Esophagus mucosa (tissue), 1 donor: ENCODE results near the gene MEGF9. TPM values are rescaled to one million over a fixed set of nuclear protein-coding genes. Genes with fewer than 3 reads are reported as not detected.

Source experiments
- ATAC-seq: fragments of 200-7000 bp; cut with Tn5 transposase; one replicate; pipeline ENCODE4 v1.9.1; 2020
- total RNA-seq: library from RNA; stranded (reverse); gene quantifications from one replicate; pipeline ENCODE4 v1.2.4, GENCODE V29; 2023
- donor health status: DM: yes; HTN: yes; CAD: no.

The MEGF9 gene
- total RNA-seq, 1 donor from 2014 or later, result 9.8 TPM

DNA sequence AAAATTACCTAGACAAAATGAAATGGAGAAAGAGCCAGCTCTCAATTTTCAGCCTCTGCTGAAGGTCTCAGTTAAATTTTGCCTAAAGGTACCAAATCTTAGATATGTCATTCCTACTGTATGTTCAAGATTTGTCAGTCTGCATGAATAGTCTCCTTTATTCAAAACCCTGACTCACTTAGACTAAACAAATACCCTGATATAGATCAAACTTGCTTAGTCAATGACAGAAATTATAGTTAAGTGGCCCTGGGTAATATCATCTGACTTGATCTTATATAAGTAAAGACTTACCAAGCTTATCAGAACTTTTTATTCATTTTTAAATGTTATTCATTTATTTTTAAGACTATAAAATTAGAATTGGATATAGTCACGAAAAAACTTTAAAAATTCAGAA, 12.2 kb downstream of the MEGF9 start:
- no peak for ATAC-seq

DNA sequence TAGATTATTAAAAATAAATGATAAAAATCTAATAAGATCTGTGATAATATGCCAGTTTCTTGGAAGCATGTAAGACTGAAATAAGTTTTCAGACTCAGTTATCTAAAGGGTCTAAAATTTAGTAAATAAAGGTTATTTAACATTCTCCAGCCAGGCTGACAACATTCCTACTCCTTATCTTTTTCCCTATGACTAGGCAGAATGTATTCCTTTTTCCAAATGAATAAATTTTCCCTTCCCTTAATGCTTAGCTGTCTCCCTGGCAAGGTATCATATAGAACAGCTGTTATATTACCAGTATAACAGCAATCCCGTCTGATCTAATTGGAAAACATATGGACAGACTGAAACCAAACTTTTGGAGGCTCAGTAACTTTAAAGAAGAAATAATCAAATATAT, 13.0 kb downstream of the MEGF9 start:
- no peak for ATAC-seq

DNA sequence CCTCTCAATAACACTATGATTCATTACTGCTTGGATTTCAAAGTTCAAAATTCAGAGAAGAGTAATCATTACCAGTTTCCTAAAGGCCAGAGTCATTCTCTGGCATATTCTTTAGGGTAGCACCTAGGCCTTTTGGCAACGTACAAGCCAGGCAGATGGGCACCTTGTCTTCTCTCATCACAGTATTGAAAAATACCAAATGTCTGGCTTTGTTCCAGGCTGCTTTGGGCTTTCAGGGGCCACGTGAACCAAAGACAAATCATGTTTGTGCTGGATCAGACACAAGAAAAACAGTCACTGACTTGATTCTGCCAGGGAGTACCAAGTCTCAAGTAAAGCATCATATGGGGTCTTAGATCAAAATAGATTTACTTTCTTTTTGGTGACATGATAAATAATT, 15.5 kb downstream of the MEGF9 start:
- no peak for ATAC-seq

DNA sequence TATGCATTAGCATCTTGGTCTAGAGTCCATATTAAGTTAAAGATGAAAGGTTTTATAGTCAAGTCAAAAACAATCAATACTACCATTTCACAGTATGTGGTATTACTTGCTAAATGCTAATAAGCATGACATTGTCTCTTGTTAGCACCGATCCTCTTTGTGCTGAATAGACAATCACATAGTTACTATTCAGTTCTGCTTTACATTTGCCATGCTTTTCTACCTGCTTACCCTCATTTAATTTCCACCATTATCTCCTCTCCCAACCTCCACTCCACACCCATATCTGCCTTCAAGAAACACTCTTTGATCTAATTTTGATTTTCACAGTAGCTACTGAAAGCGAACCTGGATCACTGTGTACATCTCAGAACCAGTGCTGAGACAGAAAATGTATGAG, 16.8 kb downstream of the MEGF9 start:
- no peak for ATAC-seq

DNA sequence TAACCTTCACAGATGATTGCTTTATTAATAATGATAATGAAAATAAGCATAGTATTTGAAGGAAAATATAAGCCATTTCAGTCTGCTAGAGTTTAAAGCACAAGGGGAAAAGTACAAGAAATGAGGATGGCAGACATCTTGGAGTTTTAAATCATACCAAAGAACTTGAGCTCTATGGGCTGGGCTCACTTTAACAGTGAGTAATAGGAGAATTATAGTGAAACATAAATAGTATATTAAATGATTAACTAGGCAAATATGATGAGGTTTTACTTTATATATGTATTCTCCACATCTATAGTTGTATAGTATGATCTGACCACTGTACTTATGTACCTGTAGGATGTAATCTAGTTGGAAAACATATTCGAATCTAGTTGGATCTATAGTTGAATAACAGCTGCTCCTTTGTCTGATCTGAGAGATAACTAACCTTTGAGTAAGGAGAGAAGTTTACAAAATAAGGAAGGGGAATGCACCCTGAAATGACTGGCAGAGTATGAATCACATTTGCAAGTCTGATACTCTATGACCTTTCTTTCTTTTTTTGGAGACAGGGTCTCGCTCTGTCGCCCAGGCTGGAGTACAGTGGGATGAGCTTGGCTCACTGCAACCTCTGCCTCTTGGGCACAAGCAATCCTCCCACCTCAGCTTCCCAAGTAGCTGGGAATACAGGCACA, 17.6 kb downstream of the MEGF9 start:
- ATAC-seq, result no peak

DNA sequence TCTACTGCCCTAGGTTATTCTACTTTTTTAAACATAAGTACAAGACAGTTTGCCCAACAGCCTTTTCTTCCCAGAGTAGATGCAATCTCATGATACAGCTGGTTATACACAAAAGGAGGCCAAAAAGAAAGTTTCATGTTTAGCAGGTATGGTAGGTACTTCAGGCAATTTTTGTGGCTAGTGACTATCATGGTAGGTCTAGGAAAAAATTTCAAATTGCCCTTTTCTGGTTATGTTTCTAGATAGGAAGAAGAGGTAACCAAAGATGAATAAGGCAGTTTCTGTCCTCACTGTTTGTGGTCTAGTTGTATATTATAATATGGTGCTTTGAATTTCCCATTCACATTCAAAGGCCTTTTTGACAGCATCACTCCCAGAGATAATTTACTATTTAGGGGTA, 19.7 kb downstream of the MEGF9 start:
- ATAC-seq, result no peak

DNA sequence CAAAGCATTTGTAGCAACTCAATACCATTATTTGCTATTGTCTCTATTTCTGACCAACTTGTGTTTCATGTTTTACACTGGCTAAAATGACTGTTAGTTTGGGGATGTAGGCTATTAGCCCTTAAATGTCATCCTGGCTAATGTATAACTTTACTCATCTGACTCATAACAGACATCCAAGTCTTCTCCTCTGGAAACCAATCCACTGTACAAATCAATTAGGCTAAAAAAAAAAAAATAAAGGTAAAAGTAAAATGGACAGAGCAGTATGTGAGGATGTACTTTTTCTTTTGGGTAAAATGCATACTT, 20.6 kb downstream of the MEGF9 start:
- ATAC-seq, result no peak

DNA sequence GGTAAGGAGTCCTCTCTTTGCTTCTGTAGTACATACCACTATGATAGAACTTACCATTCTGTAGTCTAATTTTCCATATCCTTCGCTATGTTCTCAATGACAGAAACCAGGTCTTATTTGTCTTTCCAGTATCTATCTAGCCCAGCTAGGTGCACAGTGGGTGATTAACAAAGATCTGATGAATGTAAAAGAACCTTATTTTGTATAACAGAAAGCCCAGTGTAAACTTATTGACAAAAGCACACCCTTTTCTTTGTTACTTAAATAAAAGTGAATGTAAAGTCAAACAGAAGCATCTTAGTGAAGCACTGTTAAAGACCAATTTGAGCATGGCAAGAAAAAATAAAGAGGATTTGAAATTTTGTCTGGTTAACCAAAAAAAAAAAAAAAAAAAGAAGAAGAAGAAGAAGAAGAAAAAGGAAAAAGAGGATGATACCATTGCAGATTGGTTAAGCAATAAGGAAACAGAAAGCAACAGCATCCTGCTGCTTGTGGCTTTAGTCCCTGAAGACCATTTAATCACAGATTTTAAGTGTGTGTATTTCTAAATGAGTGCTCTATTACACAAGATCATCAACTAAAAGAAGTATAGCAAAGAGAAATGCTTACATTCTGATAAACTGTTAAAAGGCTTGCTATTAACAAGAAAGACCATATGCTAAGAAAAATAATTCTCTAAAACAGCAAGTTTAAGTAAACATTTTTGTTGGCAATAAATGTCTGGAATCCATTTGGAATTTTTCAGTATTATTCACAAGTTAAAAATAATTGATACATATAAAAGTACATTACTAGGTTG, 21.2 kb downstream of the MEGF9 start:
- ATAC-seq, result no peak

DNA sequence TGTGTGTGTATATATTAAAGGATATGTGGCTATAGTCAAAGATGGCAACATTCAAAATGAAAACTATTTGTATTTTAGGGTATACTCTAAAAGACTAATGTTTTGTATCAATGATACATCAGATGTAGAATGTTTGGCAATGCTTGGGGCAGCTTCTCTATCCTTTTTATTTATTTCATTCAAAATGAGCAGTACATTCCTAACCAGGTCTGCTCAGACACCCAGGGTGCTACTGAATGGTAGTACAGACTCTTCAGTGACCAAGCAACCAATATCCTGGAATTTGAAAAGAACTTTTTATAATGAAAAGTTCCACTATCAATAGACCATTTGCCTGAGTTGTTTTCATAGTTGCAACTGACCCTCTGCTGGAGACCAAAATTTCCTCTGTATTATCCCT, 23.9 kb downstream of the MEGF9 start:
- no peak for ATAC-seq

DNA sequence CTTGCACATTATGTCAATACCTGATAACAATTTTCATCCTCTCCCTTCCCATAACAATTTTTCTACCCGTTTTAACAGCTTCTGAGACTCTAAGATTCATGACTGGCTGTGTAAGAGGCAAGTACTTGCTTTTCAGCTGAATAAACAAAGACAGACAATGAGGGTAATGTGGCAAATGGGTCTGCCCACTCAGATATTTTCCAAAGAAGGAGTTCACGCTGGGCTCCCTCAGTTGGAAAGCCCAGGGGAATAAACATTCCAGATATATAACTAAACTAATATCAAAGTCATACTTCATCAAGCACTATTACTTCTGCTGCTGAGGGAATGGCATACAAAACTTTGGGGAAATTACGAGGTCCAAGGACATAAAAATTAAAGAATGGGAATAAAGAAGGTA, 24.4 kb downstream of the MEGF9 start:
- ATAC-seq, result no peak

DNA sequence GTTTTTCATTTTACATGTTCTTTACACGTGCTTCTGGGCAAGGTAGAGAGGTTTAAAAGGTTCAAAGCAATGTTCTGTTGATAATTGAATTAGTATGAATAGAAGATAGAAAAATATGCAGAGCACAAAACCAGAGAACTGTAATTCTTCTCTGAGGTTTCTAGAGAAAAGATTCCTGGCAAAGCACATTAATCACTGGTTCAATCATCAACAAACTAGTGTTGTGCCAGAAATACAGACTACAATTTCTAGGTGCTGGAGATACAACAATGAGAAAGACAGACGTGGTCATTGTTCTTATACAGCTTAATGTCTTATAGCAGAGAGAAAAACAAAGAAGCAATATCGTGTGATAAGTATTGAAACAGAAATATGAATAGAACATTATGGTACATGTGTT, 25.5 kb downstream of the MEGF9 start:
- no peak for ATAC-seq

DNA sequence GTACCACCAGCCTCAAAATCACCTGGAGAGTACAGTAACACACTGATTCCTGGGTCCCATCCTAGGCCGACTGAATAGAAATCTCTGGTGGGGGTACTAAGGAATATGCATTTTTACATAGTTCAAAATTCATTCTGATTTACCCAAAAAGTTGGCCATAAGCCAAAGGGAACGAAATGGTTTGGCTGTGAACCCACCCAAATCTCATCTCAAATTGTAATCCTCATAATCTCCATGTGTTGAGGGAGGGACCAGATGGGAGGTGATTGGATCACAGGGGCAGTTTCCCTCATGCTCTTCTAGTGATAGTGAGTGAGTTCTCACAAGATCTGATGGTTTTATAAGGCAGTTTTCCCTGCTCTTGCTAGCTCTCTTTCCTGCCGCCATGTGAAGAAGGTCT, 31.1 kb downstream of the MEGF9 start:
- ATAC-seq, result no peak

DNA sequence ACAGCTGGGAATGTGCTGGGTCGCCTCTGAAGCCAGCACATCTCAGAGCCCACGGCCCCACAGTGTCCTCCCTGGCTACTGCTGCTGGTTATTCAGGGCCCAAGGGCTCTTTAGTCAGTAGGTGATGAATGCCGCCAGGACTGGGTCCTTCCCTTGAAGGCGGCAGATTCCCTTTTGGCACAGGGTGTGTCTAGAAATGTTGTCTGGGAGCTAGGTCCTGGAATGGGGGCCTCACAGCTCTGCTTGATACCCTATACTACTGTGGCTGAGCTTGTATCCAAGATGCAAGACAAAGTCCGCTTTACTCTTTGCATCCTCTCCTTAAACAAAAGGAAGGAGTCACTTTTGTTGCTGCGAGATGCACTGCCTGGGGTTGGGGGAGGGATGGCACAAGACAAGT, 33.1 kb downstream of the MEGF9 start:
- no peak for ATAC-seq

DNA sequence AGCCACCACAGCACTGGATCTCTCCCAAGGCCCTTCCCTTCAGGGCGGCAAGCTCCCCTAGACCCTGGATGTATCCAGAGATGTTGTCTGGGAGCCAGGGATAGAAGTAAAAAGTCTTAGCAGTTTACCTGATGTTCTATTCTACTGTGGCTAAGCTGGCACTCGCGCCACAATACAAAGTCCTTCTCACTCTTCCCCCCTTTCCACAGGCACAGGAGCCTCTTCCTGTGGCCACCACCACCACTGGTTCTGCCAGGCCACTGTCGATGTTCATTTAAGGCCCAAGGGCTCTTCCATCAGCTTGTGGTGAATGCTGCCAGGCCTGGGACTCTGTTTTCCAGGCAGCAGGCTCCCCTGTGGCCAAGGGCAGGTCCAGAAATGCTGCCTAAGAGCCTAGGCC, 33.7 kb downstream of the MEGF9 start:
- ATAC-seq, result no peak

DNA sequence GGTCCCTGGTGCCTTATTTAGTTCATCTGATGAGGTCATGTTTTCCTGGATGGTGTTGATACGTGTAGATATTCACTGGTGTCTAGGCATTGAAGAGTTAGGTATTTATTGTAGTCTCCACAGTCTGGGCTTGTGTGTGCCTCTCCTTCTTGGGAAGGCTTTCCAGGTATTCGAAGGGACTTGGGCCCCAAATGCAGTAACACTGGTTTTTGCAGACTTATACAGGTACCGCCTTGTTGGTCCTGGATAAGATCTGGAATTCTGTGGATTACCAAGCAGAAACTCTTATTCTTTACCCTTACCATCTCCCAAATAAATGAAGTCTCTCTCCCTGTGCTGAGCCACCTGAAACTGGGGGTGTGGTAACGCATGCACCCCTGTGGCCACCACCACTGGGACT, 34.1 kb downstream of the MEGF9 start:
- no peak for ATAC-seq

DNA sequence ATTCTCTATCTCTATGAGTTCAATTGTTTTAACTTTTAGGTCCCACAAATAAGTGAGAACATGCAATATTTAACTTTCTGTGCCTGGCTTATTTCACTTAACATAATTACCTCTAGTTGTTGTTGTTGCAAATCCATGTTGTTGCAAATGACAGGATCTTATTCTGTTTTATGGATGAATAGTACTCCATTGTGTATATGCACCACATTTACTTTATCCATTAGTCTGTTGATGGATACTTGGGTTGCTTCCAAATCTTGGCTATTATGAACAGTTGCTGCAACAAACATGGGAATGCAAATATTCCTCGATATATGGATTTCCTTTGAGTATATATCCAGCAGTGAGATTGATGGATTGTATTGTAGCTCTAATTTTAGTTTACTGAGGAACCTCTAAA, 36.3 kb downstream of the MEGF9 start:
- no peak for ATAC-seq

DNA sequence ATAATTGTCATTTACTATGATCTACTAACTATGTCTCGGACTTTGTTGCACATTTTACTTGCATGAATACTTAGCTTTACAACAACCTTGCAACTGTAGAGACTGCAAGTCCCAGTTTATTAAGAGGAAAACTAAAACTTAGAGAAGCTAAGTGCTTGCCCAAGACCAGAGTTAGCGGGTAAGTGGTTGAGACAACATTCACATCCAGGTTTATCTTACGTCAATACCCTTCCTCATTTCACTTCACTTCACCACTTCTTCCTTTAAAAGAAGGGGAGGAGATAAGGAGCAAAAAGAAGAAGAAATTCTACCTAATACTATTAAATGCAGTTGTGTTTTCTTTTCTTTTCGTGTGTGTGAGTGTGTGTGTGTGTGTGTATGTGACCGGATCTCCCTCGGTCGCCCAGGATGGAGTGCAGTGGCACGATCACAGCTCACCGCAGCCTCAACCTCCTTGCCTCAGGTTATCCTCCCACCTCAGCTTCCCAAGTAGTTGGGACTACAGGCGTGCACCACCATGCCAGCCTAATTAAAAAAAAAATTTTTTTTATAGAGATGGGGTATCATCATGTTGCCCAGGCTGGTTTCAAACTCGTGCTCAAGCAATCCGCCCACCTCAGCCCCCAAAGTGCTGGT, 37.4 kb downstream of the MEGF9 start:
- ATAC-seq, result no peak

DNA sequence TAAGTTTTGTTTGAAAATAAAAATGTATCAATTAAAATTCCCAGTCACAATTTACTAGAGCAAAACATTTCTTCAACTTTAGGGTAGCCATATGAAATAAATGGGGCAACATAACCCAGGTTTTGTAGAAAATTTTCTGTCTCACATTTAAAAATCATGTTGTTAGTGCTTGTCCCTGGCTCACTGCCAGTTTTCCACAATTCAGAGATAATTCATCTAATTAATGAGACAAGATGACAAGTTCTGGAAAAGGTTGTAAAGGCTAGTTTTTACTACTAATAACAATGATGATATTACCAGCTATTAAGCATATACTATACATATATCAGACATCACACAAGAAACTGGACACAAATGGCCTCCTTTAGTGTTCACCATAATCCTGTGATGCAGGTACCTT, 45.9 kb downstream of the MEGF9 start:
- ATAC-seq, result no peak

DNA sequence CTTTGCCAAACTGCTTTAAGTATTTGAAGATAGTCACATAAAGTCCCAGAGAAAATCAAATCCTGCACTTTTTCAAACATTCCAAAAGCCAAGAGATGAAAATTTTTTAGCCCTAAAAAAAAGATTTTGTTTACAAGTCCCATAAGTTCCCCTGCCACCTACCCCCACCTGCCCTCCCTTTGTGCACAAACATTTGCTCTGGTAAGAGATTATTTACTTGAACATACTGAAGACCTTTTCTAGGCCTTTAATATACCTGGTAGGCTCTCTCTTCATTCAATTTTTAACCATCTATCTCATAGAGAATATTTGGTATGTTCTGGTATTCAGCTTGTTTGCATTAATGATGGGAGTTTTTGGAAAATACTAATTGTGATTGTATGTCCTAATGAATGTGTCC, 50.3 kb downstream of the MEGF9 start:
- no peak for ATAC-seq

DNA sequence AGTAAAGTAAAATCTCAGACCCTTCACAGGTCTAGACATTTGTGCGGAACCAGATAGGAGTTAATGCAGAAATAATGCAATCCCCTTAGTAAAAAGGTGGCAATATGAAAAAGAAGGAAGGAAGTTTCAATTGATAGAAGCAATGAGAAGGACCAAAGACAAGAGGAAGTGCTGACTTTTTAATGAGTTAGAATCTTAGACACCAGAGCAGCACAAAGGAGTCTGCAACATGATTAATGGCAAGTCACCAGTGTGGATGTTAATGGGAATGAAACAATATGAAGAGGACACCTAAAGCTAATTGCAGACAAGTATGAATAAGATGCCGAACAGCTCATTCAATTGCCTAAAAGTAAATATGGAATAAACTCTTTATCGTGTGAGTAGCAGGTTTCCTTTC, 50.9 kb downstream of the MEGF9 start:
- ATAC-seq, result no peak

DNA sequence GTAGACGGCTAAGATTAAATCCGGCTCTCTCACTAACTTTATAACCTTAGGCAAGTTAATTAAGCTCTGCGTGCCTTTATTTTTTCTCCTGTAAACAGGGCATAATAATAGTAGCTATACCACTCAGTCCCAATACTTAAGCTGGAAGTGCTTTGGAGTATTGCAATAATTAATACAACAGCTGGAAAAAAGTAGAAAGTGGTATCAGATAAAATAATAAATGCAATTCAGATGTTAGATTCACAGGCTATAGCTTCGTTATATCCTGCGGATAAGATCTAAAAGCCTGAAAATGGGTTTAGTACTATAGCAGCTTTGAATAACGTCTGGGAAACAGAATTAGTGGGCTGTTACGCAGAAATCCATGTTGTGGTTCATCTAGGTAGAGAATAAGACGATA, 51.8 kb downstream of the MEGF9 start:
- ATAC-seq, result no peak

DNA sequence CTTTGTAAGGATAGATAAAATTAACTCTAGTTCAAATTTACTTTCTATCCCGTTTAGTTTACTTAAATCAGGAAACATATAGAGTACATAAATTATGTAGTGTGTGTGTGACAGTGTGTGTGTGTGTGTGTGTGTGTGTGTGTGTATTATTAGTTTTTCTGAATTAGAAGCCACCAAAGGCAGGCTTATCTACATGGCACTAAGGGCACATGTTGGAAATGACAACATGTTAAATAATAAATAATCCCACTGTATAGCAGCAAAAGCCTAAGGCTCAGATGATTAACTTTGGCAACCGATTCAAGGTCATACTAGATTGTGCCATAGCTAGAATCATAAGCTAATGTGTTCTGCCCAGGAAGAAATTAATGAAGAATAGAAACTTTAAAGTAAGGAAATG, 54.6 kb downstream of the MEGF9 start:
- ATAC-seq, result no peak

DNA sequence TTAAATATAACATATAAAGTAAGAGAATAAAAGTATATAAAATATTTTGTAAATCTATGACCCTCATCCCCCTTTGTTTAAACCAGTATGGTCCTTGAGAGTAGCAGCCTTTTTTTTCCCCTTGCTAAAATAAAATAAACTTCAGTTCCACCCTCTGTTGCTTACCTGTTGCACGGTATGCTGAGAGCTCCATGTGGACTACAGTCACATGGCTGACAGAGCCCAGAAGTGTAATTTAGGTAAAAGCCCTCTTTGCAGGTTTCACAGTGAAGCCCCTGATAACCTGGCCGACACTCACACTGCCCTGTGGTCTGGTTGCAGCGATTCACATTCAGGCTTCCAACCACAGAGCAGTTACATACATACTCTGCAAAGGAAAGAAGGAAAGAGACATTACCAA, 55.1 kb downstream of the MEGF9 start:
- ATAC-seq, result no peak

DNA sequence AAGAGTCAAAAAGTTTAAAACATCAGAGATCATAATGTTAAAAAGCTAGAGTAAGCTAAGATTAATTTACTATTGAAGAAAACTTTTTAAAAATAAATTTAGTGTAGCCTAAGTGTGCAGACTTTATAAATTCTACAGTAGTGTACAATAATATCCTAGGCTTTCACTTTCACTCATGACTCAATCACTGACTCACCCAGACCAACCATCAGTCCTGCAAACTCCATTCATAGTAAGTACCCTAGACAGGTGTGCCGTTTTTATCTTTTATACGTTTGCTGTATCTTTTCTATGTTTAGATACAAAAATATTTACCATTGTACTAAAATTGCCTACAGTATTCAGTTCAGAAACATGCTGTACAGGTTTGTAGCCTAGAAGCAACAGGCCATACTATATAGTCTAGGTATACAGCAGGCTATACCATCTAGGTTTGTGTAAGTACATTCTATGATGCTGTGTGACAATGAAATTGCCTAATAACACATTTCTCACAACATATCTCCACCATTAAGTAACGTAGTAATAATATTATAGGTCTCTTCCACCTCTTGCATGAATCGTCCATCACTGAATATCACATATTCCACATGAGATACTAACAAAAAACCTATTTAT, 59.2 kb downstream of the MEGF9 start:
- ATAC-seq, result peak; percentile 84
